Measurements from ENCODE around the gene ADAM15.

ADAM15 gene

DNA sequence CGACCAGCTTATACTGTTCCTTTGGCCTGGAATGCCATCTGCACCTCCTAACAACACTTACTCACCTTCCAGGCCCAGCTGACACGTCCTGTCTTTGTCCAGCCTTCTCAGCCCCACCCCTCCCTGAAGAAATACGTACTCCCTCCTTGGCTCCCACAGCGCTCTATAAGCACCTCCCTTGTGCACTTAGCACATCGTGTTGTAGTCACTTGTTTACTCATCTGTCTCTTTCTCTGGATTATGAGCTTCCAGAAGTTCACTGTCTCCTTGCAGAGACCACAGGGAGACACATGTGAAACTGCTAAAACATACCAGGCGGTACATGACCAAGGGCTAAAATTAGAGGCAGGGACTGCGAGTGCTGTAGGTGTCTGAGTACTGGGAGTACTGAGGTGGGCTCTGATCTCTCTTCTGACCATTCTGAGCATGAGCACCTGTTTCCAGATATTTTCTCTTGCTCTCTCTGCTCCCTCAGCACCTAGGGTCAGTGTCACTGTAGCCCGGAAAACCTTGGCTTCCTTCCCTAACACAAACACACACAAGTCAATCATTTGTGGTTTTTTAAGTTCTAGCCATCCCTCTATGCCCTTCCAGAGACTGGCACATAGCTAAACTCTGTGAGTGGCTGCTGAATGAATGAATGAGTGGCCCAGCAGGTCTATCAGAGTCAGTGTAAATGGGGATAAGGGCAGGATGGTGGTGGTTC is 12.4 kb upstream of the ADAM15 start (continued):
- TF ChIP-seq, protein P1, sequence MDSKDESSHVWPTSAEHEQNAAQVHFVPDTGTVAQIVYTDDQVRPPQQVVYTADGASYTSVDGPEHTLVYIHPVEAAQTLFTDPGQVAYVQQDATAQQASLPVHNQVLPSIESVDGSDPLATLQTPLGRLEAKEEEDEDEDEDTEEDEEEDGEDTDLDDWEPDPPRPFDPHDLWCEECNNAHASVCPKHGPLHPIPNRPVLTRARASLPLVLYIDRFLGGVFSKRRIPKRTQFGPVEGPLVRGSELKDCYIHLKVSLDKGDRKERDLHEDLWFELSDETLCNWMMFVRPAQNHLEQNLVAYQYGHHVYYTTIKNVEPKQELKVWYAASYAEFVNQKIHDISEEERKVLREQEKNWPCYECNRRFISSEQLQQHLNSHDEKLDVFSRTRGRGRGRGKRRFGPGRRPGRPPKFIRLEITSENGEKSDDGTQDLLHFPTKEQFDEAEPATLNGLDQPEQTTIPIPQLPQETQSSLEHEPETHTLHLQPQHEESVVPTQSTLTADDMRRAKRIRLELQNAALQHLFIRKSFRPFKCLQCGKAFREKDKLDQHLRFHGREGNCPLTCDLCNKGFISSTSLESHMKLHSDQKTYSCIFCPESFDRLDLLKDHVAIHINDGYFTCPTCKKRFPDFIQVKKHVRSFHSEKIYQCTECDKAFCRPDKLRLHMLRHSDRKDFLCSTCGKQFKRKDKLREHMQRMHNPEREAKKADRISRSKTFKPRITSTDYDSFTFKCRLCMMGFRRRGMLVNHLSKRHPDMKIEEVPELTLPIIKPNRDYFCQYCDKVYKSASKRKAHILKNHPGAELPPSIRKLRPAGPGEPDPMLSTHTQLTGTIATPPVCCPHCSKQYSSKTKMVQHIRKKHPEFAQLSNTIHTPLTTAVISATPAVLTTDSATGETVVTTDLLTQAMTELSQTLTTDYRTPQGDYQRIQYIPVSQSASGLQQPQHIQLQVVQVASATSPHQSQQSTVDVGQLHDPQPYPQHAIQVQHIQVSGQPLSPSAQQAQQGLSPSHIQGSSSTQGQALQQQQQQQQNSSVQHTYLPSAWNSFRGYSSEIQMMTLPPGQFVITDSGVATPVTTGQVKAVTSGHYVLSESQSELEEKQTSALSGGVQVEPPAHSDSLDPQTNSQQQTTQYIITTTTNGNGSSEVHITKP (tag by site-specific recombination; IDR thresholded peaks at IDR 0.05) = 0 out of 2 replicates have a peak, but pooled peaks have one; percentile 30
- TF ChIP-seq ZNF366 (tag by site-specific recombination; conservative IDR thresholded peaks at IDR 0.05) = no peak

DNA sequence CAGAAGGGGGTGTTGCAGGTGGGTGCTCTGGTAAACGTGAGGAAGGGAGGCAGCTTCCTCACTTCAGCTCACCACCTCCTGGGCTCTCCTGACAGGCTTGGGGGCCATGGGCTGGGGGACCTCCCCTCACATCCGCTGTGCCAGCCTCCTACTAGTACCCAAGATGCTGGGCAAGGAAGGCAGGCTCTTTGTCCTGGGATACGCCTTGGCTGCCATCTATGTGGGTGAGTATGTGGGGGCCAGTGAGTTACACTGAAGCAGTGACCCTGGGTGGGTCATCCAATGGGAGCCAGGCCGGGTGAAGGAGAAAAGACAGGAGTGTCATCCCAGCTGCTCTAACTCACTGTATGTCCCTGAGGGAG is 11.8 kb upstream of the ADAM15 start:
- TF ChIP-seq ZNF664 (tag by site-specific recombination; IDR thresholded peaks at IDR 0.05) (no peak), ZNF155 (tag by site-specific recombination; IDR thresholded peaks at IDR 0.05) (no peak)
- no peak overlapping the region for H3K4me3 ChIP-seq (ENCODE audit: low read depth, low read length)
- H3K36me3 ChIP-seq (ENCODE audit: control insufficient read depth in 2 of 2, insufficient read depth in 1 of 2, low read length in 2 of 2) = no peaks in the 10 kb centered on the region
- ChIA-PET POLR2A (no interaction called here), CTCF (interaction anchor here (0.6 to 7.4 kb wide), 6 partner anchors 9 to 85 kb away, joined by 3 to 38 read pairs (median 4); partner anchors contain the start of genes ADAM15 and PYGO2)
- no peaks in the 10 kb centered on the region for H3K4me1 ChIP-seq (ENCODE audit: control insufficient read depth, insufficient read depth, low read length)
- H3K27ac ChIP-seq (ENCODE audit: extremely low read depth, low read depth, low read length) = no peak overlapping the region
- H3K9me3 ChIP-seq (ENCODE audit: control insufficient read depth, insufficient read depth, low read depth, low read length) = no peaks in the 10 kb centered on the region

DNA sequence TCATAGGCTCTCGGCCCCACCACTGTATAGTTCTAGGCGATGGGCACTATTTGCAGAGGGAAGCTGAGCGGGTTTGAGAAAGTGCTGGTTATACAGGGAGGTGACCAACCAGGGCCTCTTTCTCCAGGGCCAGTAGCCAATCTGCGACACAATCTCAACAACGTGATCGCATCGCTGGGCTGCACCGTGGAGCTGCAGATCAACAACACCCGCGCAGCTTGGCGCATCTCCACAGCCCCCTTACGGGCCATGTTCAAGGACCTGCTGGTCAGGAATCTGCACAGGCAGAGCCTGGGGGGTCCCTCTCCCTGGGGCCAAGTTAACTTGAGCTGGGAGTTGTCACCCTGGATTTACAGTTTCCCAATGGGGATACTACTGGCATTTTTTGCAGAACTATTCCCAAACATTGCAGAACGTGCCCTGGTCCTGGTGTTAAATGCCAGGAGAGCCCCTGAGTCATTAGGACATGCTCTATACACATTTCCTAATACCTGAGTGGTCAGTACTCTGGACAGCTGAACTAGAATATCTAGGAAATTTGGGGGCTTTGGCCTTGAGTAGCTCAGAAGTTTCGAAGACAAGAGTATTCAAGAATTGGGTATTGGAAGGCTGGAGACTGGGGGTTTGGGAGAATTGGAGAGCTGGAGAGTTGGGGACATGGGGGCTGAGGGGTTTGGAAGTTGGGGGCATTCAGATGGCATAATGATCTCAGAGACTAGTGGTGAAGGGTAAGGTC is 10.6 kb upstream of the ADAM15 start:
- CTCF ChIA-PET = interaction anchor here (0.6 to 9.2 kb wide), 8 partner anchors 8 to 128 kb away, joined by 3 to 94 read pairs (median 4); partner anchors contain the start of gene ADAM15
- TF ChIP-seq, protein P2, sequence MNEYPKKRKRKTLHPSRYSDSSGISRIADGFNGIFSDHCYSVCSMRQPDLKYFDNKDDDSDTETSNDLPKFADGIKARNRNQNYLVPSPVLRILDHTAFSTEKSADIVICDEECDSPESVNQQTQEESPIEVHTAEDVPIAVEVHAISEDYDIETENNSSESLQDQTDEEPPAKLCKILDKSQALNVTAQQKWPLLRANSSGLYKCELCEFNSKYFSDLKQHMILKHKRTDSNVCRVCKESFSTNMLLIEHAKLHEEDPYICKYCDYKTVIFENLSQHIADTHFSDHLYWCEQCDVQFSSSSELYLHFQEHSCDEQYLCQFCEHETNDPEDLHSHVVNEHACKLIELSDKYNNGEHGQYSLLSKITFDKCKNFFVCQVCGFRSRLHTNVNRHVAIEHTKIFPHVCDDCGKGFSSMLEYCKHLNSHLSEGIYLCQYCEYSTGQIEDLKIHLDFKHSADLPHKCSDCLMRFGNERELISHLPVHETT (tag by site-specific recombination; IDR thresholded peaks at IDR 0.05) = no peak
- TF ChIP-seq ZSCAN23 (tag by site-specific recombination; IDR thresholded peaks at IDR 0.05) (no peak), ZNF114 (tag by site-specific recombination; IDR thresholded peaks at IDR 0.05) (no peak), ZNF600 (tag by site-specific recombination; IDR thresholded peaks at IDR 0.05) (0 out of 2 replicates have a peak, but pooled peaks have one; percentile 18)
- TF ChIP-seq, protein P3, sequence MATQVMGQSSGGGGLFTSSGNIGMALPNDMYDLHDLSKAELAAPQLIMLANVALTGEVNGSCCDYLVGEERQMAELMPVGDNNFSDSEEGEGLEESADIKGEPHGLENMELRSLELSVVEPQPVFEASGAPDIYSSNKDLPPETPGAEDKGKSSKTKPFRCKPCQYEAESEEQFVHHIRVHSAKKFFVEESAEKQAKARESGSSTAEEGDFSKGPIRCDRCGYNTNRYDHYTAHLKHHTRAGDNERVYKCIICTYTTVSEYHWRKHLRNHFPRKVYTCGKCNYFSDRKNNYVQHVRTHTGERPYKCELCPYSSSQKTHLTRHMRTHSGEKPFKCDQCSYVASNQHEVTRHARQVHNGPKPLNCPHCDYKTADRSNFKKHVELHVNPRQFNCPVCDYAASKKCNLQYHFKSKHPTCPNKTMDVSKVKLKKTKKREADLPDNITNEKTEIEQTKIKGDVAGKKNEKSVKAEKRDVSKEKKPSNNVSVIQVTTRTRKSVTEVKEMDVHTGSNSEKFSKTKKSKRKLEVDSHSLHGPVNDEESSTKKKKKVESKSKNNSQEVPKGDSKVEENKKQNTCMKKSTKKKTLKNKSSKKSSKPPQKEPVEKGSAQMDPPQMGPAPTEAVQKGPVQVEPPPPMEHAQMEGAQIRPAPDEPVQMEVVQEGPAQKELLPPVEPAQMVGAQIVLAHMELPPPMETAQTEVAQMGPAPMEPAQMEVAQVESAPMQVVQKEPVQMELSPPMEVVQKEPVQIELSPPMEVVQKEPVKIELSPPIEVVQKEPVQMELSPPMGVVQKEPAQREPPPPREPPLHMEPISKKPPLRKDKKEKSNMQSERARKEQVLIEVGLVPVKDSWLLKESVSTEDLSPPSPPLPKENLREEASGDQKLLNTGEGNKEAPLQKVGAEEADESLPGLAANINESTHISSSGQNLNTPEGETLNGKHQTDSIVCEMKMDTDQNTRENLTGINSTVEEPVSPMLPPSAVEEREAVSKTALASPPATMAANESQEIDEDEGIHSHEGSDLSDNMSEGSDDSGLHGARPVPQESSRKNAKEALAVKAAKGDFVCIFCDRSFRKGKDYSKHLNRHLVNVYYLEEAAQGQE (tag by site-specific recombination; IDR thresholded peaks at IDR 0.05) = peak; percentile 59; the same call in 1 of the 2 replicates
- Histone ChIP-seq H3K9me3 (ENCODE audit: control insufficient read depth, insufficient read depth, low read depth, low read length) (no peaks in the 10 kb centered on the region), H3K4me3 (ENCODE audit: low read depth, low read length) (no peak overlapping the region), H3K27ac (ENCODE audit: extremely low read depth, low read depth, low read length) (no peak overlapping the region), H3K4me1 (ENCODE audit: control insufficient read depth, insufficient read depth, low read length) (no peaks in the 10 kb centered on the region), H3K36me3 (ENCODE audit: control insufficient read depth in 2 of 2, insufficient read depth in 1 of 2, low read length in 2 of 2) (no peaks in the 10 kb centered on the region)
- POLR2A ChIA-PET = interaction anchor here (0.6 kb wide), 1 partner anchor 33 kb away, joined by 4 read pairs; no protein-coding TSS in a partner anchor

Measured in HEK293 (cell line).